LNCaP clone FGC (cell line): ENCODE data around the gene NKAIN2.

ENCODE experiments used
- DNase-seq: peaks from one replicate; pipeline ENCODE4 v3.0.0-alpha.2; 2011; ENCODE audit warnings: low read depth
- H3K4me3 ChIP-seq: 2 replicates; pipeline ENCODE4 v1.5.1; 2011; ENCODE audit warnings: mild to moderate bottlenecking, low read depth, low read length, control low read depth
- TF ChIP-seq, protein P1 (sequence below): IDR thresholded peaks from 2 replicates; pipeline ENCODE4 v1.5.1; 2012; ENCODE audit warnings: mild to moderate bottlenecking; ENCODE audit not compliant: control insufficient read depth, insufficient read depth; ENCODE audit errors: extremely low read depth

NKAIN2 gene

GRCh38 chr6:124757560-124757959, 953.9 kb downstream of the NKAIN2 start:
- H3K4me3 ChIP-seq: no peak overlapping the region
- TF ChIP-seq, protein P1, sequence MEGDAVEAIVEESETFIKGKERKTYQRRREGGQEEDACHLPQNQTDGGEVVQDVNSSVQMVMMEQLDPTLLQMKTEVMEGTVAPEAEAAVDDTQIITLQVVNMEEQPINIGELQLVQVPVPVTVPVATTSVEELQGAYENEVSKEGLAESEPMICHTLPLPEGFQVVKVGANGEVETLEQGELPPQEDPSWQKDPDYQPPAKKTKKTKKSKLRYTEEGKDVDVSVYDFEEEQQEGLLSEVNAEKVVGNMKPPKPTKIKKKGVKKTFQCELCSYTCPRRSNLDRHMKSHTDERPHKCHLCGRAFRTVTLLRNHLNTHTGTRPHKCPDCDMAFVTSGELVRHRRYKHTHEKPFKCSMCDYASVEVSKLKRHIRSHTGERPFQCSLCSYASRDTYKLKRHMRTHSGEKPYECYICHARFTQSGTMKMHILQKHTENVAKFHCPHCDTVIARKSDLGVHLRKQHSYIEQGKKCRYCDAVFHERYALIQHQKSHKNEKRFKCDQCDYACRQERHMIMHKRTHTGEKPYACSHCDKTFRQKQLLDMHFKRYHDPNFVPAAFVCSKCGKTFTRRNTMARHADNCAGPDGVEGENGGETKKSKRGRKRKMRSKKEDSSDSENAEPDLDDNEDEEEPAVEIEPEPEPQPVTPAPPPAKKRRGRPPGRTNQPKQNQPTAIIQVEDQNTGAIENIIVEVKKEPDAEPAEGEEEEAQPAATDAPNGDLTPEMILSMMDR: no peak
- DNase-seq: no peak

- DNase-seq: no peak
Measured at GRCh38 chr6:124758663-124759062, 955.0 kb downstream of the NKAIN2 start.

GRCh38 chr6:124765280-124765679, 961.6 kb downstream of the NKAIN2 start:
- DNase-seq: no peak
- H3K4me3 ChIP-seq: no peak overlapping the region
- TF ChIP-seq, protein P1: no peak

More at GRCh38 chr6:124758663-124759062, 955.0 kb downstream of the NKAIN2 start:
- TF ChIP-seq, protein P1: no peak
- no peak overlapping the region for H3K4me3 ChIP-seq

DNA sequence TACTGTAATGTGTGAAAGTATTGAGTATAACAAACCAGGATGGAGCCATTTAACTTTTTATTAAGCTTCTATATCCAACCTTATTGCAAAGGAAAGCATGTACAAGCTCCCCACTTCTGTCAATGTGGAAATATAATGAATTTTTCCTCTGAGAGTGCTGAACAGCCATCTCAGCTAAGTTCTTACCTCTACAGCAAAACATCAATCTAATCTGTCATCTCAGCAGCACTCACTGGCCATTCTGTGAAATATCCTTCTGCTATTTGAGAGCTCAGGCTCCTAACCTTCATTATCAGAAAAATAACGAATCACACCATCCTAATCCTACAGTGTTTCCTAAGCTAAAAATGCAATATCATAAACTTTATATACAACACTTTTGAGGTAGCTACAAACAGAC, 964.6 kb downstream of the NKAIN2 start:
- no peak overlapping the region for H3K4me3 ChIP-seq
- DNase-seq: no peak
- TF ChIP-seq, protein P1: no peak

DNA sequence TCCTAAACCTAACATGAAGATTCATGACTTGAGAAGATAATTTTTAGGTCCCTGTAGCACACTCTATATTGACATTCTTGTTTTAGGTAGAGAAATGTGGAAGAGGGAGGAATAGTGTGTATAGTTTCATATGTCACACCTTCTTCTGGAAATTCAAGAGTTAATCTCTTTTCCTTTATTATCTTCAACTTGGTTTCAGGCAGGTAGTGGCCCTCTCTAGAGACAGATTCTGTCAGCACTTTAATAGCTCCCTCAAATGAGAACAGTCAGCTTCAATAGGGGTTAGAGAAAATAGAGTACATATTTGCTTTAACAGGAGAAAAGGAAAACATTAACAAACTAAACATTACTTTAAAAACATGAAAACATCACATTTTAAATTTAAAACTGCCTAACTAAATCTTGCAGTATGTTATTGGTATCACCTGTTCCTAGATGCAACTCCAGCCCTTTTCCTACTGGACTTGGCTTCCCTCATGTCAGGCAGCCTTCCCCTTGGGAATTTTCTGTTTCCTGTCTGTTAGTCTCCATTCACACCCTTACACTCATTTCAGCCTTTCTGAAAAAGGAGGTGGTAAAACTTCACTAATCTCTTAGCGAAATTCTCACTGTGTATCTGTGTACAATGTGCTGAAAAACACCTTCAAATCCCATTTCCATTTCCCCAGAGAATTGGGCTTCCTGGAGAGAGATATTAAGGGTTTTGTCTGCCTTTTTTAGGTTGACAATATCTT, 966.3 kb downstream of the NKAIN2 start:
- no peak overlapping the region for H3K4me3 ChIP-seq
- no peak for DNase-seq
- TF ChIP-seq, protein P1: no peak

- TF ChIP-seq, protein P1: no peak
- no peak overlapping the region for H3K4me3 ChIP-seq
- no peak for DNase-seq
Measured at GRCh38 chr6:124770784-124771183, 967.1 kb downstream of the NKAIN2 start.
